K562 (cell line): ENCODE data around the gene MMP11. TPM values are rescaled to one million over a fixed set of nuclear protein-coding genes. Genes with fewer than 3 reads are reported as not detected.
A peak's percentile ranks its signal among the peaks of the same experiment; 100 is the strongest.

Experiments
- HNRNPLL ChIP-seq: fragments of 200-400 bp; formaldehyde crosslinking; IDR thresholded peaks from 2 replicates; pipeline ENCODE4 v1.6.1; 2017; ENCODE audit warnings: low read length, low read depth, mild to moderate bottlenecking; ENCODE audit not compliant: poor library complexity, severe bottlenecking
- HNRNPUL1 ChIP-seq: fragments of 200-400 bp; formaldehyde crosslinking; IDR thresholded peaks from 2 replicates; pipeline ENCODE4 v1.6.1; 2017; ENCODE audit warnings: low read length
- HSF4 ChIP-seq: fragments of 250-450 bp; sonication (Bioruptor Pico); IDR thresholded peaks from 2 replicates; pipeline ENCODE4 v2.1.2; 2022; ENCODE audit warnings: mild to moderate bottlenecking, moderate library complexity, borderline replicate concordance
- ILK ChIP-seq: fragments of 450-650 bp; IDR thresholded peaks from 2 replicates; pipeline ENCODE4 v1.6.1; 2016; ENCODE audit warnings: missing genetic modification characterization, low read depth, mild to moderate bottlenecking, missing compliant biosample characterization, moderate library complexity, borderline replicate concordance
- ZC3H11A ChIP-seq: IDR thresholded peaks from 2 replicates; pipeline ENCODE4 v1.6.1; 2012; ENCODE audit warnings: low read depth, low read length, improper control_type of control experiment
- polyA plus RNA-seq, 8 experiments: library from polyadenylated mRNA; depleted of rRNA in 4 of 8; stranded (reverse) in 5 of 8; unstranded in 3 of 8; fragments of >200 nt; fragmentation: Nextera tagmentation in 2 of 8; fragmentation: Illumina TruSeq in 1 of 8; extraction: Ambion mirVana in 2 of 8; extraction: Trizol in 1 of 8; gene quantifications; 2 replicates each; pipeline versions ENCODE4 v1.2.1 to v1.2.3, GENCODE V29; 2011 to 2014; ENCODE audit warnings: inconsistent platforms in 1 of 8, missing spikeins in 1 of 8
- total RNA-seq, 7 experiments: library from RNA; depleted of rRNA in 6 of 7; stranded (reverse); fragments of >200 nt in 6 of 7; fragmentation: Illumina TruSeq in 2 of 7; extraction: Trizol in 2 of 7; gene quantifications; 2 replicates each; pipeline versions ENCODE4 v1.2.1 to v1.2.3, GENCODE V29; 2011 to 2021; ENCODE audit warnings: low replicate concordance in 1 of 7
- TF ChIP-seq, protein P1 (sequence below), 2 experiments: IDR thresholded peaks; 2 replicates each; pipeline ENCODE4 v1.6.1; 2011; ENCODE audit warnings: borderline replicate concordance in 1 of 2, control low read depth in 1 of 2, low read depth in 1 of 2, low read length in 1 of 2, mild to moderate bottlenecking in 1 of 2, mixed read lengths in 1 of 2, moderate library complexity in 1 of 2; ENCODE audit not compliant: insufficient read depth in 1 of 2, insufficient read length in 1 of 2, poor library complexity in 1 of 2, severe bottlenecking in 1 of 2; ENCODE audit errors: extremely low read depth in 1 of 2
- TF ChIP-seq, protein P2 (sequence below), 3 experiments: fragments of 200-800 bp in 1 of 3; fragments of 250-450 bp in 1 of 3; fragments of 450-650 bp in 1 of 3; sonication (Bioruptor Pico) in 1 of 3; sonication (Bioruptor generic) in 1 of 3; formaldehyde crosslinking in 1 of 3; IDR thresholded peaks; 2 replicates each; pipeline versions ENCODE4 v1.6.1 to v1.8.0; 2016 to 2022; ENCODE audit warnings: mild to moderate bottlenecking in 2 of 3, missing genetic modification characterization in 2 of 3, missing compliant biosample characterization in 1 of 3, moderate library complexity in 1 of 3
- TF ChIP-seq, protein P3 (sequence below): fragments of 250-450 bp; sonication (Bioruptor Pico); IDR thresholded peaks from 2 replicates; pipeline ENCODE4 v1.8.0; 2021; ENCODE audit warnings: moderate library complexity, mild to moderate bottlenecking, inconsistent platforms
- TF ChIP-seq, protein P4 (sequence below): fragments of 250-450 bp; sonication (Bioruptor Pico); IDR thresholded peaks from 2 replicates; pipeline ENCODE4 v1.8.0; 2022; ENCODE audit warnings: inconsistent platforms
- TF ChIP-seq, protein P5 (sequence below): sonication (generic); formaldehyde crosslinking; IDR thresholded peaks from 2 replicates; pipeline ENCODE4 v1.8.1; 2023; ENCODE audit warnings: missing genetic modification reagents, mild to moderate bottlenecking, borderline replicate concordance

The MMP11 gene
- total and polyA plus RNA-seq, 9 of the 15 experiments (the other 6 are each of a cell fraction or from before 2014, with no cell fraction given), result 0.14 to 1.8 (median 1.1) TPM; not detected in 2

DNA sequence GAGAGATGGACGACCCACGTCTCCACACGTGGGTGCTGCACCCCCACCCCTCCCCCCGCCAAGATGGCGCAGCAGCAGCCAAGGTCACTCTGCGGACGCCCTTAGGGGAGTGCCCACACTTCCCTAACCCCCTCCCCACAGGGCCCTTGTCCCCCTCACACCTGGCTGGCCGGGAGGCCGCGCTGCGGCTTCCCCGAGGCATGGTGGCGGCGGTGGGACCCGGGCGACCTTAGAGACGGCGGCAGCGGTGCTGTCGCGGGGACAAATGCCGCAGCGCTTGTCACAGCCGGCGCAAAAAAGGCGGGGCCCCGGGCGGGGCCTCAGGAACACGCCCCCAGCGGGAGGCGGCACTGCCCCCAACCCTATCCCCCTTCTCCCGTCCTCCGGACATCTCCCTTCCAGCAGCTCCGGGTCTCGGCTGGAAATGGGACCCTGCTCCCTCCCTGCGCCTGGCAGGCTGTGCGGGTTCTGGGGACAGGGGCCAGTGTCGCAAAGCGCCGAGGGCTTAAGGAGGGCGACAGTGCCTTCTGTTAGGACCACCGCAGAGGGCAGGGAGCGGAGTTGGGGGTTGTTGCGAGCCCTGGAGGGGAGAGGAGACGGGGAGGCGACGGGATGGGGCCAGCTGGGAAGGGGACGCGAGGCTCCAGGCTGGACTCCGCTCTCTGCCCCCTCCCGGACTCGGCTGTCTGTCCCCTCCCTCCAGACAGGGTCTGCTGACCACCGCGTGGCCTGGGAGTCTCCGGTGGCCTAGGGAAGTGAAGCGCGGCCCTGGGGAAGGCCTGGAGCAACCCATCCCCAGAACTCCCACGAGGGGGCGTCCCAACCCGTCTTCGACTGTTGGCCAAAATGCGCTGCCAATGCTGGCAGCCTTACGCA lies 4.7 kb upstream of the MMP11 start, which contains the start of gene CHCHD10 (continued):
- TF ChIP-seq, protein P1, sequence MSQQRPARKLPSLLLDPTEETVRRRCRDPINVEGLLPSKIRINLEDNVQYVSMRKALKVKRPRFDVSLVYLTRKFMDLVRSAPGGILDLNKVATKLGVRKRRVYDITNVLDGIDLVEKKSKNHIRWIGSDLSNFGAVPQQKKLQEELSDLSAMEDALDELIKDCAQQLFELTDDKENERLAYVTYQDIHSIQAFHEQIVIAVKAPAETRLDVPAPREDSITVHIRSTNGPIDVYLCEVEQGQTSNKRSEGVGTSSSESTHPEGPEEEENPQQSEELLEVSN (IDR thresholded peaks at IDR 0.05; ENCODE audit: borderline replicate concordance in 1 of 2, extremely low read depth in 1 of 2, insufficient read depth in 1 of 2, insufficient read length in 1 of 2, low read depth in 1 of 2, low read length in 1 of 2, poor library complexity in 1 of 2, severe bottlenecking in 1 of 2), result peak; percentile 49 to 58
- TF ChIP-seq HSF4 (CRISPR knock-in tag) (no peak), HNRNPLL (peak; percentile 67), ILK (tag) (no peak), ZC3H11A (no peak), HNRNPUL1 (no peak)
- TF ChIP-seq, protein P2, sequence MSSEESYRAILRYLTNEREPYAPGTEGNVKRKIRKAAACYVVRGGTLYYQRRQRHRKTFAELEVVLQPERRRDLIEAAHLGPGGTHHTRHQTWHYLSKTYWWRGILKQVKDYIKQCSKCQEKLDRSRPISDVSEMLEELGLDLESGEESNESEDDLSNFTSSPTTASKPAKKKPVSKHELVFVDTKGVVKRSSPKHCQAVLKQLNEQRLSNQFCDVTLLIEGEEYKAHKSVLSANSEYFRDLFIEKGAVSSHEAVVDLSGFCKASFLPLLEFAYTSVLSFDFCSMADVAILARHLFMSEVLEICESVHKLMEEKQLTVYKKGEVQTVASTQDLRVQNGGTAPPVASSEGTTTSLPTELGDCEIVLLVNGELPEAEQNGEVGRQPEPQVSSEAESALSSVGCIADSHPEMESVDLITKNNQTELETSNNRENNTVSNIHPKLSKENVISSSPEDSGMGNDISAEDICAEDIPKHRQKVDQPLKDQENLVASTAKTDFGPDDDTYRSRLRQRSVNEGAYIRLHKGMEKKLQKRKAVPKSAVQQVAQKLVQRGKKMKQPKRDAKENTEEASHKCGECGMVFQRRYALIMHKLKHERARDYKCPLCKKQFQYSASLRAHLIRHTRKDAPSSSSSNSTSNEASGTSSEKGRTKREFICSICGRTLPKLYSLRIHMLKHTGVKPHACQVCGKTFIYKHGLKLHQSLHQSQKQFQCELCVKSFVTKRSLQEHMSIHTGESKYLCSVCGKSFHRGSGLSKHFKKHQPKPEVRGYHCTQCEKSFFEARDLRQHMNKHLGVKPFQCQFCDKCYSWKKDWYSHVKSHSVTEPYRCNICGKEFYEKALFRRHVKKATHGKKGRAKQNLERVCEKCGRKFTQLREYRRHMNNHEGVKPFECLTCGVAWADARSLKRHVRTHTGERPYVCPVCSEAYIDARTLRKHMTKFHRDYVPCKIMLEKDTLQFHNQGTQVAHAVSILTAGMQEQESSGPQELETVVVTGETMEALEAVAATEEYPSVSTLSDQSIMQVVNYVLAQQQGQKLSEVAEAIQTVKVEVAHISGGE (CRISPR knock-in tag; IDR thresholded peaks at IDR 0.05), result peak in 1 of 3 experiments; percentile 61; a peak in 1 of 6 replicates
- TF ChIP-seq, protein P3, sequence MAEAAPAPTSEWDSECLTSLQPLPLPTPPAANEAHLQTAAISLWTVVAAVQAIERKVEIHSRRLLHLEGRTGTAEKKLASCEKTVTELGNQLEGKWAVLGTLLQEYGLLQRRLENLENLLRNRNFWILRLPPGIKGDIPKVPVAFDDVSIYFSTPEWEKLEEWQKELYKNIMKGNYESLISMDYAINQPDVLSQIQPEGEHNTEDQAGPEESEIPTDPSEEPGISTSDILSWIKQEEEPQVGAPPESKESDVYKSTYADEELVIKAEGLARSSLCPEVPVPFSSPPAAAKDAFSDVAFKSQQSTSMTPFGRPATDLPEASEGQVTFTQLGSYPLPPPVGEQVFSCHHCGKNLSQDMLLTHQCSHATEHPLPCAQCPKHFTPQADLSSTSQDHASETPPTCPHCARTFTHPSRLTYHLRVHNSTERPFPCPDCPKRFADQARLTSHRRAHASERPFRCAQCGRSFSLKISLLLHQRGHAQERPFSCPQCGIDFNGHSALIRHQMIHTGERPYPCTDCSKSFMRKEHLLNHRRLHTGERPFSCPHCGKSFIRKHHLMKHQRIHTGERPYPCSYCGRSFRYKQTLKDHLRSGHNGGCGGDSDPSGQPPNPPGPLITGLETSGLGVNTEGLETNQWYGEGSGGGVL (CRISPR knock-in tag), result no peak
- TF ChIP-seq, protein P4, sequence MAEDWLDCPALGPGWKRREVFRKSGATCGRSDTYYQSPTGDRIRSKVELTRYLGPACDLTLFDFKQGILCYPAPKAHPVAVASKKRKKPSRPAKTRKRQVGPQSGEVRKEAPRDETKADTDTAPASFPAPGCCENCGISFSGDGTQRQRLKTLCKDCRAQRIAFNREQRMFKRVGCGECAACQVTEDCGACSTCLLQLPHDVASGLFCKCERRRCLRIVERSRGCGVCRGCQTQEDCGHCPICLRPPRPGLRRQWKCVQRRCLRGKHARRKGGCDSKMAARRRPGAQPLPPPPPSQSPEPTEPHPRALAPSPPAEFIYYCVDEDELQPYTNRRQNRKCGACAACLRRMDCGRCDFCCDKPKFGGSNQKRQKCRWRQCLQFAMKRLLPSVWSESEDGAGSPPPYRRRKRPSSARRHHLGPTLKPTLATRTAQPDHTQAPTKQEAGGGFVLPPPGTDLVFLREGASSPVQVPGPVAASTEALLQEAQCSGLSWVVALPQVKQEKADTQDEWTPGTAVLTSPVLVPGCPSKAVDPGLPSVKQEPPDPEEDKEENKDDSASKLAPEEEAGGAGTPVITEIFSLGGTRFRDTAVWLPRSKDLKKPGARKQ (CRISPR knock-in tag), result no peak
- TF ChIP-seq, protein P5, sequence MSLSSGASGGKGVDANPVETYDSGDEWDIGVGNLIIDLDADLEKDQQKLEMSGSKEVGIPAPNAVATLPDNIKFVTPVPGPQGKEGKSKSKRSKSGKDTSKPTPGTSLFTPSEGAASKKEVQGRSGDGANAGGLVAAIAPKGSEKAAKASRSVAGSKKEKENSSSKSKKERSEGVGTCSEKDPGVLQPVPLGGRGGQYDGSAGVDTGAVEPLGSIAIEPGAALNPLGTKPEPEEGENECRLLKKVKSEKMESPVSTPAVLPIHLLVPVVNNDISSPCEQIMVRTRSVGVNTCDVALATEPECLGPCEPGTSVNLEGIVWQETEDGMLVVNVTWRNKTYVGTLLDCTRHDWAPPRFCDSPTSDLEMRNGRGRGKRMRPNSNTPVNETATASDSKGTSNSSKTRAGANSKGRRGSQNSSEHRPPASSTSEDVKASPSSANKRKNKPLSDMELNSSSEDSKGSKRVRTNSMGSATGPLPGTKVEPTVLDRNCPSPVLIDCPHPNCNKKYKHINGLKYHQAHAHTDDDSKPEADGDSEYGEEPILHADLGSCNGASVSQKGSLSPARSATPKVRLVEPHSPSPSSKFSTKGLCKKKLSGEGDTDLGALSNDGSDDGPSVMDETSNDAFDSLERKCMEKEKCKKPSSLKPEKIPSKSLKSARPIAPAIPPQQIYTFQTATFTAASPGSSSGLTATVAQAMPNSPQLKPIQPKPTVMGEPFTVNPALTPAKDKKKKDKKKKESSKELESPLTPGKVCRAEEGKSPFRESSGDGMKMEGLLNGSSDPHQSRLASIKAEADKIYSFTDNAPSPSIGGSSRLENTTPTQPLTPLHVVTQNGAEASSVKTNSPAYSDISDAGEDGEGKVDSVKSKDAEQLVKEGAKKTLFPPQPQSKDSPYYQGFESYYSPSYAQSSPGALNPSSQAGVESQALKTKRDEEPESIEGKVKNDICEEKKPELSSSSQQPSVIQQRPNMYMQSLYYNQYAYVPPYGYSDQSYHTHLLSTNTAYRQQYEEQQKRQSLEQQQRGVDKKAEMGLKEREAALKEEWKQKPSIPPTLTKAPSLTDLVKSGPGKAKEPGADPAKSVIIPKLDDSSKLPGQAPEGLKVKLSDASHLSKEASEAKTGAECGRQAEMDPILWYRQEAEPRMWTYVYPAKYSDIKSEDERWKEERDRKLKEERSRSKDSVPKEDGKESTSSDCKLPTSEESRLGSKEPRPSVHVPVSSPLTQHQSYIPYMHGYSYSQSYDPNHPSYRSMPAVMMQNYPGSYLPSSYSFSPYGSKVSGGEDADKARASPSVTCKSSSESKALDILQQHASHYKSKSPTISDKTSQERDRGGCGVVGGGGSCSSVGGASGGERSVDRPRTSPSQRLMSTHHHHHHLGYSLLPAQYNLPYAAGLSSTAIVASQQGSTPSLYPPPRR (CRISPR knock-in tag), result no peak
